HepG2 (cell line): Measurements from ENCODE around the gene ACACA. TPM values are rescaled to one million over a fixed set of nuclear protein-coding genes. Genes with fewer than 3 reads are reported as not detected.

Experiments used
- ATAC-seq: fragments of 200-7000 bp; cut with Tn5 transposase; 3 replicates; pipeline ENCODE4 v1.9.1; 2020; ENCODE audit warnings: mild to moderate bottlenecking, moderate library complexity
- BruUV-seq: library from RNA; stranded (reverse); fragments of 400-500 nt; replicated peaks from 2 replicates; lab custom pipeline; 2021; lab: Mats Ljungman, UMichigan
- CTCF ChIA-PET: fragments of 300-600 bp; formaldehyde crosslinking; extraction: SDS; loops from one replicate; lab custom pipeline; 2021; ENCODE audit warnings: low total read pairs, inconsistent platforms, low intra/inter-chr PET ratio; lab: Yijun Ruan, JAX
- POLR2A ChIA-PET: fragments of 350-600 bp; sonication (Branson Sonifier 250); formaldehyde crosslinking; loops from one replicate; lab custom pipeline; 2020; ENCODE audit warnings: antibody characterized with exemption, inconsistent platforms; lab: Yijun Ruan, JAX
- DNase-seq: peaks from one replicate; pipeline ENCODE4 v3.0.0-alpha.2; 2015; ENCODE audit warnings: low spot score
- FAIRE-seq: peaks from 3 replicates; lab custom pipeline; 2011; peaks lifted over from hg19 to GRCh38; lab: Jason Lieb, UNC
- H2AFZ ChIP-seq: one replicate; pipeline ENCODE4 v1.6.1; 2011; ENCODE audit warnings: low read length, inconsistent platforms
- H3K27ac ChIP-seq: fragments of 300-600 bp; 3 replicates; pipeline ENCODE4 v1.8.0; 2011; ENCODE audit warnings: mixed run types, mild to moderate bottlenecking, mixed read lengths, low read length, inconsistent platforms; ENCODE audit not compliant: insufficient read depth; ENCODE audit errors: extremely low read length
- H3K27me3 ChIP-seq, 2 experiments: fragments of 200-600 bp in 1 of 2; 2 replicates in 1 of 2; 3 replicates in 1 of 2; pipeline versions ENCODE4 v1.6.0 to v1.8.0; 2011; ENCODE audit warnings: low read length in 2 of 2, mild to moderate bottlenecking in 2 of 2, moderate library complexity in 2 of 2, inconsistent platforms in 1 of 2; ENCODE audit not compliant: insufficient read depth in 2 of 2, control insufficient read depth in 1 of 2
- H3K36me3 ChIP-seq, 2 experiments: fragments of 200-600 bp in 1 of 2; replicated peaks in 1 of 2; 2 replicates in 1 of 2; 3 replicates in 1 of 2; pipeline versions ENCODE4 v1.5.1 to v1.8.0; 2011; ENCODE audit warnings: low read length in 2 of 2, inconsistent platforms in 1 of 2; ENCODE audit not compliant: insufficient read depth in 2 of 2, control insufficient read depth in 1 of 2
- H3K4me1 ChIP-seq: 2 replicates; pipeline ENCODE4 v1.5.1; 2012; ENCODE audit warnings: low read length, inconsistent platforms; ENCODE audit not compliant: insufficient read depth
- H3K4me2 ChIP-seq: 2 replicates; pipeline ENCODE4 v1.6.0; 2011; ENCODE audit warnings: low read depth, low read length, inconsistent platforms
- H3K4me3 ChIP-seq, 3 experiments: fragments of 200-600 bp in 1 of 3; sonication (generic), shearing (Covaris generic) in 1 of 3; replicated peaks in 1 of 3; 2 replicates each; pipeline ENCODE4 v1.5.1; 2011 to 2016; ENCODE audit warnings: low read length in 3 of 3, inconsistent platforms in 2 of 3, low read depth in 2 of 3, mild to moderate bottlenecking in 2 of 3, control low read depth in 1 of 3, mixed read lengths in 1 of 3; ENCODE audit not compliant: insufficient read depth in 1 of 3
- H3K79me2 ChIP-seq: one replicate; pipeline ENCODE4 v1.6.1; 2011; ENCODE audit warnings: low read length, inconsistent platforms; ENCODE audit not compliant: insufficient read depth
- H3K9ac ChIP-seq: 2 replicates; pipeline ENCODE4 v1.6.0; 2011; ENCODE audit warnings: mild to moderate bottlenecking, low read depth, low read length, inconsistent platforms; ENCODE audit not compliant: insufficient read depth
- H3K9me3 ChIP-seq: 2 replicates; pipeline ENCODE4 v1.5.1; 2012; ENCODE audit warnings: mild to moderate bottlenecking, low read length
- H4K20me1 ChIP-seq: 2 replicates; pipeline ENCODE4 v1.6.0; 2011; ENCODE audit warnings: inconsistent platforms, mild to moderate bottlenecking, low read length, moderate library complexity; ENCODE audit not compliant: insufficient read depth
- BRCA1 ChIP-seq: sonication (generic); formaldehyde crosslinking; IDR thresholded peaks from 2 replicates; pipeline ENCODE4 v1.4.0; 2020; ENCODE audit warnings: missing genetic modification reagents
- IKZF5 ChIP-seq: IDR thresholded peaks from 2 replicates; pipeline ENCODE4 v1.6.1; 2018; ENCODE audit warnings: missing genetic modification reagents, mild to moderate bottlenecking, missing compliant biosample characterization
- MIXL1 ChIP-seq: IDR thresholded peaks from 2 replicates; pipeline ENCODE4 v1.6.1; 2016
- NCOA5 ChIP-seq: sonication (generic); formaldehyde crosslinking; IDR thresholded peaks from 2 replicates; pipeline ENCODE4 v1.4.0; 2020; ENCODE audit warnings: missing genetic modification reagents
- POLR2A ChIP-seq, 2 experiments: IDR thresholded peaks; 2 replicates each; pipeline ENCODE4 v1.6.1; 2011; ENCODE audit warnings: low read depth in 2 of 2, low read length in 2 of 2, mild to moderate bottlenecking in 1 of 2, moderate library complexity in 1 of 2; ENCODE audit not compliant: insufficient read depth in 1 of 2
- RFX5 ChIP-seq: IDR thresholded peaks from 2 replicates; pipeline ENCODE4 v1.6.1; 2011; ENCODE audit warnings: low read depth, low read length, improper control_type of control experiment
- SAFB2 ChIP-seq: sonication (generic); formaldehyde crosslinking; IDR thresholded peaks from 2 replicates; pipeline ENCODE4 v1.5.1; 2020; ENCODE audit warnings: missing genetic modification reagents, low read depth, mild to moderate bottlenecking, borderline replicate concordance
- ZFY ChIP-seq: sonication (generic); formaldehyde crosslinking; IDR thresholded peaks from 2 replicates; pipeline ENCODE4 v1.4.0; 2020; ENCODE audit warnings: missing genetic modification reagents
- ZNF343 ChIP-seq: sonication (generic); formaldehyde crosslinking; IDR thresholded peaks from 2 replicates; pipeline ENCODE4 v1.4.0; 2020; ENCODE audit warnings: mild to moderate bottlenecking, missing genetic modification reagents
- ZNF691 ChIP-seq: sonication (generic); formaldehyde crosslinking; IDR thresholded peaks from 2 replicates; pipeline ENCODE4 v1.4.0; 2020; ENCODE audit warnings: missing genetic modification reagents, low read depth, mild to moderate bottlenecking, borderline replicate concordance
- ZNF776 ChIP-seq: sonication (generic); formaldehyde crosslinking; IDR thresholded peaks from 2 replicates; pipeline ENCODE4 v1.4.0; 2020; ENCODE audit warnings: mild to moderate bottlenecking, missing genetic modification reagents
- ZSCAN25 ChIP-seq: sonication (generic); formaldehyde crosslinking; IDR thresholded peaks from 2 replicates; pipeline ENCODE4 v1.8.0; 2022; ENCODE audit warnings: mild to moderate bottlenecking, missing genetic modification reagents
- ZUFSP ChIP-seq: sonication (generic); formaldehyde crosslinking; IDR thresholded peaks from 2 replicates; pipeline ENCODE4 v1.9.0; 2021; ENCODE audit warnings: missing genetic modification reagents, mild to moderate bottlenecking, borderline replicate concordance
- WGBS: methylation state at CpG from one replicate; pipeline ENCODE4 v1.1.6; 2017; ENCODE audit warnings: low lambda C conversion rate; 5-methylcytosine and 5-hydroxymethylcytosine counted together
- in situ Hi-C: cut with HindIII; loops from 2 replicates; pipeline ENCODE4 v1.10.0; 2017; ENCODE audit warnings: low pct_unique_long_range_greater_than_20kb; ENCODE audit not compliant: extremely low pct_ligation_motif_present
- intact Hi-C: fragments of 100-400 bp; cut with micrococcal nuclease; formaldehyde crosslinking; loops from one replicate; pipeline ENCODE4 v1.10.0; 2022; ENCODE audit not compliant: unreplicated experiment
- polyA plus RNA-seq, 8 experiments: library from polyadenylated mRNA; depleted of rRNA in 3 of 8; stranded (reverse) in 7 of 8; unstranded in 1 of 8; fragments of >200 nt; fragmentation: Illumina TruSeq in 4 of 8; extraction: Trizol in 4 of 8; gene quantifications; 2 replicates each; pipeline versions ENCODE4 v1.2.1 to v1.2.3, GENCODE V29; 2011 to 2016; ENCODE audit warnings: low read depth in 4 of 8, missing spikeins in 1 of 8, mixed read lengths in 1 of 8; ENCODE audit not compliant: insufficient read depth in 1 of 8
- total RNA-seq, 5 experiments: library from RNA; depleted of rRNA; stranded (reverse); fragments of >200 nt; fragmentation: Illumina TruSeq; extraction: Trizol; gene quantifications; 2 replicates each; pipeline ENCODE4 v1.2.3, GENCODE V29; 2016; ENCODE audit warnings: low read depth in 1 of 5
- TF ChIP-seq, protein P1 (sequence below): sonication (generic); formaldehyde crosslinking; IDR thresholded peaks from 2 replicates; pipeline ENCODE4 v1.5.1; 2020; ENCODE audit warnings: mild to moderate bottlenecking, moderate library complexity, missing genetic modification reagents
- TF ChIP-seq, protein P2 (sequence below): IDR thresholded peaks from 2 replicates; pipeline ENCODE4 v1.6.1; 2012; ENCODE audit warnings: low read length, improper control_type of control experiment

Gene ACACA
- total and polyA plus RNA-seq, 2 of the 13 experiments (the other 11 are each of a cell fraction or from before 2014, with no cell fraction given): 39.2 to 47.2 TPM

DNA sequence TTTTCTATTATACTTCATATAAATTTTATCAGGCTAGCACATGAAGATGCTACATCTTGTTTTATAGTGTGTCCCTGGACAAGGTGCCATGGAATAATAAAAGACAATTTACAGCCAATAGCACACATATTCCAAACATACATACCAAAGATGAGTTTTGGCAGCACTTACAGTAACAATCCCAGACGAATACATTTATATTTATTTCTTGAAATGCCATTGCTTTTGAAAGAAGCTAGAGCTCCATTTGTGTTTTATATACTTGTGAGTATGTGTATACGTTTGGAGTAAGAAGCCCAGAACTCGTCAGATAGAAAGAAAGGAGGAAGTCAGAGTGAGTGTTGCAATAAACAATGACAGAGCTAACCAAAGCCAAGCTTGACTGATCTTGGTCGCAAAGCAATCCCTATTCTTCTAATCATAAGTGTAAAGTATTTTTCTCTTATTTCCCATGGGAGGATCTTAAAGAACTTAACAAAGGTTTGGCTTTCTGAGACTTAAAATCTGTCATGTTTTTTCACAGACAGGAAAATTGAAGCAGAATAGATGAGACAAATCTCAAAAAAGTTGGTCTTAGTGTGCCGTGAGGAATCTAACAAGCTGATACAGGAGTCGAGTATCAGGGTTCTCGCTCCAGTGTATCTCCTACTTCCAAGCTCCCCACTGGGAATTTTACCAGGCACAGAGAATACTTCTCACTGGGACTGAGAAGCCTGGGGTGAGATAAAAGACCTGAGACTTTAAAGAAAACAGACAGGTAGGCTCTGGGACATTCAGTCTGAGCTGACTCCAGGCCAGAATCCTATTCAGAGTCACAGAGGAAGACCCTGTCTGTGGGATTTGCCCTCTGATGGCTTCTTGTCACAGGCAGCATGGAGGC, 282.5 kb downstream of the ACACA start:
- DNase-seq (no peak), FAIRE-seq (no peak), ATAC-seq (no peak)
- Histone ChIP-seq H3K79me2 (no peaks in the 10 kb centered on the region), H3K9ac (no peak overlapping the region), H3K27ac (no peak overlapping the region), H3K9me3 (no peaks in the 10 kb centered on the region), H4K20me1 (no peaks in the 10 kb centered on the region), H2AFZ (no peak overlapping the region), H3K4me2 (no peak overlapping the region), H3K4me1 (no peaks in the 10 kb centered on the region), H3K4me3 (no peak overlapping the region), H3K27me3 (no peaks in the 10 kb centered on the region), H3K36me3 (peaks cover 18 to 71% of the 10 kb centered on the region in 2 experiments)
- 95% methylated on average over 7 of the region's 7 CpGs for WGBS
- in situ Hi-C loops (no loop called here), intact Hi-C loops (no loop called here)
- no TSS peak for BruUV-seq
- ChIA-PET CTCF (no interaction called here), POLR2A (no interaction called here)
- TF ChIP-seq RFX5 (no peak), ZUFSP (CRISPR knock-in tag) (no peak), IKZF5 (CRISPR knock-in tag) (no peak), BRCA1 (no peak), ZNF343 (CRISPR knock-in tag) (no peak), ZNF776 (CRISPR knock-in tag) (no peak), ZFY (CRISPR knock-in tag) (no peak), SAFB2 (CRISPR knock-in tag) (no peak), NCOA5 (CRISPR knock-in tag) (no peak), MIXL1 (CRISPR knock-in tag) (no peak), POLR2A (IDR thresholded peaks at IDR 0.05; ENCODE audit: insufficient read depth in 1 of 2, low read depth in 2 of 2, low read length in 2 of 2) (no peak), ZNF691 (CRISPR knock-in tag) (no peak), ZSCAN25 (CRISPR knock-in tag) (no peak)
- TF ChIP-seq, protein P1, sequence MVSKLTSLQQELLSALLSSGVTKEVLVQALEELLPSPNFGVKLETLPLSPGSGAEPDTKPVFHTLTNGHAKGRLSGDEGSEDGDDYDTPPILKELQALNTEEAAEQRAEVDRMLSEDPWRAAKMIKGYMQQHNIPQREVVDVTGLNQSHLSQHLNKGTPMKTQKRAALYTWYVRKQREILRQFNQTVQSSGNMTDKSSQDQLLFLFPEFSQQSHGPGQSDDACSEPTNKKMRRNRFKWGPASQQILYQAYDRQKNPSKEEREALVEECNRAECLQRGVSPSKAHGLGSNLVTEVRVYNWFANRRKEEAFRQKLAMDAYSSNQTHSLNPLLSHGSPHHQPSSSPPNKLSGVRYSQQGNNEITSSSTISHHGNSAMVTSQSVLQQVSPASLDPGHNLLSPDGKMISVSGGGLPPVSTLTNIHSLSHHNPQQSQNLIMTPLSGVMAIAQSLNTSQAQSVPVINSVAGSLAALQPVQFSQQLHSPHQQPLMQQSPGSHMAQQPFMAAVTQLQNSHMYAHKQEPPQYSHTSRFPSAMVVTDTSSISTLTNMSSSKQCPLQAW: no peak
- TF ChIP-seq, protein P2, sequence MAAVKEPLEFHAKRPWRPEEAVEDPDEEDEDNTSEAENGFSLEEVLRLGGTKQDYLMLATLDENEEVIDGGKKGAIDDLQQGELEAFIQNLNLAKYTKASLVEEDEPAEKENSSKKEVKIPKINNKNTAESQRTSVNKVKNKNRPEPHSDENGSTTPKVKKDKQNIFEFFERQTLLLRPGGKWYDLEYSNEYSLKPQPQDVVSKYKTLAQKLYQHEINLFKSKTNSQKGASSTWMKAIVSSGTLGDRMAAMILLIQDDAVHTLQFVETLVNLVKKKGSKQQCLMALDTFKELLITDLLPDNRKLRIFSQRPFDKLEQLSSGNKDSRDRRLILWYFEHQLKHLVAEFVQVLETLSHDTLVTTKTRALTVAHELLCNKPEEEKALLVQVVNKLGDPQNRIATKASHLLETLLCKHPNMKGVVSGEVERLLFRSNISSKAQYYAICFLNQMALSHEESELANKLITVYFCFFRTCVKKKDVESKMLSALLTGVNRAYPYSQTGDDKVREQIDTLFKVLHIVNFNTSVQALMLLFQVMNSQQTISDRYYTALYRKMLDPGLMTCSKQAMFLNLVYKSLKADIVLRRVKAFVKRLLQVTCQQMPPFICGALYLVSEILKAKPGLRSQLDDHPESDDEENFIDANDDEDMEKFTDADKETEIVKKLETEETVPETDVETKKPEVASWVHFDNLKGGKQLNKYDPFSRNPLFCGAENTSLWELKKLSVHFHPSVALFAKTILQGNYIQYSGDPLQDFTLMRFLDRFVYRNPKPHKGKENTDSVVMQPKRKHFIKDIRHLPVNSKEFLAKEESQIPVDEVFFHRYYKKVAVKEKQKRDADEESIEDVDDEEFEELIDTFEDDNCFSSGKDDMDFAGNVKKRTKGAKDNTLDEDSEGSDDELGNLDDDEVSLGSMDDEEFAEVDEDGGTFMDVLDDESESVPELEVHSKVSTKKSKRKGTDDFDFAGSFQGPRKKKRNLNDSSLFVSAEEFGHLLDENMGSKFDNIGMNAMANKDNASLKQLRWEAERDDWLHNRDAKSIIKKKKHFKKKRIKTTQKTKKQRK: no peak
